HG03571 (cell line): Measurements from ENCODE around the gene GALNT2.

Source experiments
- ATAC-seq: cut with Tn5 transposase; IDR thresholded peaks from one replicate; pipeline ENCODE4 v1.9.1; 2021; ENCODE audit not compliant: unreplicated experiment

GALNT2 gene

DNA sequence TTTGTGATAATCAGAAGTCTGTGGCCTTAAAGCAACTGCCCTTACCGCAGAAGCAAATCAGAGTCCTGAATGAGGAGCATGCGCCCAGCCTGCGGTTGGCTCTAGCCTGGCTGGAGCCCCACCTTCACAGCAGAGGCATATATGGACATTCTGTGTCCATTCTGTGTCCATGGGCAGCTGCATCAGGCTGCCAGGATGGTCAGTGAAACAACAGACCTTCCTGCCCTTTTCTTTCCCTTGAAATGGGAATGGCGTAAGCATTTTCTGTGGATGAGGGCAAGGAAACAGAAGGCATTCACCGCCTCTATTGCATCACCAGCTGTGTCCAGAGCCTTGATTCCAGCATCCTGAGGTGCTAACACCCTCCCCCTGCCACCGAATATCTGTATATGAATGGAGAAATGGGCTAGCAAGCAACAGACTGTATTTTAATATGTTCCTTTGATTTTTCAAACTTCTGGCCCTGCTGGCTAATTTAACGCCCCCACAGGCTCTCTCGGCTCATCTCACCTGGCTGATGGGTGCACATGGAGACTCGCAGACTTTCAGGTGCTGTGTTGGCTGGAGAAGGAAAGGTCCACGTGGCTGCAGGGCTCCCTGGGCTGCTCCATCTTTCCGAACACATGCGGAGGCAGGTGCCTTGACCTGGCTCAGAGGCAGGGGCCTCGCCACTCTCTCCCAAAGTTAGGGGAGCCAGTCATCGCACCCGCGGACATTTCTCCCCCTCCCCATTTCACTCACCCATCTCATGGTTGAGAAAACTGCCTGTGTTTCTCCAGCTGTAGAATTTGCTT, 159.2 kb downstream of the GALNT2 start:
- ATAC-seq: no peak

DNA sequence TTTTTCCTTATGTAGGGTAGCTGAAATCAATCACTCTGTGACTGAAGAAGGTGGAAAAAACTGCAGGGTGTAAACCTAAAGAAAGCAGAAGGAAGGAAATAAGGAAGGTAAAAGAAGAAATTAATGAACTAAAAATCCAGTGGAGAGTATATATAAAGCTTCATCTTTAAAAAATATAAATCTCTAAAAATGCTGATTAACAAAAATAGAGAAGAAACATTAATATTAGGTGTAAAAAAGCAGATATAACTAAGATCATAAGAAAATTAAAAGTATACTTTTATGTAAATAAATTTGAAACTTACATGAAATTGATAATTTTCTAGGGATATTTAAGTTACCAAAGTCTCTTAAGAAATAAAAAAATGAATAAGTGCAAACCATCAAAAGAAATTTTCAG, 159.8 kb downstream of the GALNT2 start:
- ATAC-seq: no peak

DNA sequence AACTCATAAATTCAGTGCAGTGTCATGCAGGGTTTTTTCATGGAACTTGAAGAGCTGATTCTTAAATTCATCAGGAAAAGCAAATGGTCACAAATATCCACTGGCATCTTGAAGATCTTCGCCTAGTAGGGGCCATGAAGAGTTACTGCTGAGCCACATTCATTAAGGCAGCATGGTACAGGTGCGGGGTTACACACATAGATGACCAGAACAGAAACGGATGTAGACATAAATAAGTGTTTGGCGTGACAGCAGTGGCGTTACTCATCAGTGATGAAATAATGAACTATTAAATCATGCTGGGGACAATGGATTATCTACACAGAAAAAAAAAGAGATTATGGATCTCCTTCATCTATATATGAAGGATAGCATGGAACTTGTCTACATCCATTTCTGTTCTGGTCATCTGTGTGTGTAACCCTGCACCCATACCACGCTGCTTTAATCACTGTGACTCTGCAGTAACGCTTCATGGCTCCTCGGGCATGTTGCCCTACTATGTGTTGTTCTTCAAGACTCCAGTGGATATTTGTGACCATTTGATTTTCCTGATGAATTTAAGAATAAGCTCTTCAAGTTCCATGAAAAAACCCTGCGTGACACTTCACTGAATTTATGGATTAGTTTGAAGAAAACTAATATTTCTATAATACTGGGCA, 161.3 kb downstream of the GALNT2 start:
- ATAC-seq: no peak

DNA sequence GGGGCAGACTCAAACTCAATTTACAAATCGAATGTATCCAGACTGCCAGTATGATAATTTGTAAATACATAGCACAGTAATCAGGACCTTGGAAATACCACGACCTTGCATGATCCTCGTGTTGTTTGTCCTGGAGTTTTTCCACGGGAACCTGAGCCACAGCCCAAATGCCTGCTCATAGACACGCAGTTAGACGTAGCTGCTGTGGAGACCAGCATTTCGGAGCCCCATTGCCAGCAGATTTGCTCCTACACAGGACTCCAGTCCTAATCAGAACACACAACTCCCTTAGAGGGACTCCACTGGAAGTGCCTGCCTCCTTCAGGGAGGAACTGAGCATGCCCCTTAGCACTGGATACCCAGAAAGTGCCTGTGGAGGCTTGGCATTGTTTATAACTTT, 163.2 kb downstream of the GALNT2 start:
- no peak for ATAC-seq

DNA sequence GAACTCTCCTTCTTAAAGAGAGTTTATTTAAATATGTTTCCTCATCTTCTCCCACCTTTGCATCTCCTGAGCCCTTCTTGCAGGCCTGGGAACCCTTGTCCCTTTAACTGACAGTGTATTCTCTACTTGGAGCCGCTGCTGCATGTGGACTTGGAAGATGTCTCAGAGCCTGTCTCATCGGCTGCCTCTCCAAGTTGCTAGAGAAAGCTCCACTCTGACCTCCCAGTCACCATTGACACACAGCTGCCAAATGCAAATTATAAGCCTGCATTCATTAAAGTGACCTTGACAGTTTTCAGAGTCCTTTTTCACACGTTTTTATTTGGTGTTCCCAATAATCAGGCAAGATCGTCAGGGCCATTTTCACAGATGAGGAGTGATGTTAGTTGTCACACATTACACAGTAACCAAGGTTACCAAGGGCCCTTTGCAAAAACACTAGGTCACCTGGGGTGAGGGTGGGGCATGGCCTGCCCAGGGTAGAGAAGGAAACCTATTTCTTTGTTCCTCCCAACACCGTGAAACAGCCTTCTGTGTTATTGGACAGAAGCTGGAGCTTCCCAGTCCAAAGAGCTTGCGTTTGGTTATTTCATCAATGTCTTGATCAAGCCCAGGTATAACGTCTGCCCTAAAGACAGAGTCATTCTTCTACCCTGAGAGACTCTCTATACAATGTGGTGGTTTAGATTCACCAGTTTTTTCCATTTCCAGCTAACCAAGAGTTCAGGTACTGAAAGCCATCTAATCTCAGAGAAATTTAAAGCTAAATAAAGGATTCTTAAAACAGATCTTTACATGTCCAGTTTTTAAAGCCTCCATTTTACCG, 164.1 kb downstream of the GALNT2 start:
- ATAC-seq: no peak

DNA sequence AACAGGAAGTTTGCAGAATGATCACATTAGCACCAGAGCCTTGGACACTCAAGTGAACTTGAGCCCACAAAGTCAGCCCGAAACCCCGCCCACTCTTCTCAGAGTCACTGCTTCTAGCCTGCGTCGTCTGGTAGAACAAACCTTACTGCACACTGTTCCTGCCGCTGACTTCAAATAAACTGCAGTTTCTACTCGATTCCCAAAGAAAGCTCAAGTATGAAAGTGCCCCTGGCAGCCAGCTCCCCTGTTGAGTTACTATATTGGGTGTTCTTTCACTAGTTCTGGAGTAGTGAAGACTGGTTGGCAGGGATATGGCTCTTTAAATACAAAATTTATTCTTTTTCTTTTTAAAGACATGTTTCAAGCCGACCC, 164.7 kb downstream of the GALNT2 start:
- ATAC-seq: no peak

DNA sequence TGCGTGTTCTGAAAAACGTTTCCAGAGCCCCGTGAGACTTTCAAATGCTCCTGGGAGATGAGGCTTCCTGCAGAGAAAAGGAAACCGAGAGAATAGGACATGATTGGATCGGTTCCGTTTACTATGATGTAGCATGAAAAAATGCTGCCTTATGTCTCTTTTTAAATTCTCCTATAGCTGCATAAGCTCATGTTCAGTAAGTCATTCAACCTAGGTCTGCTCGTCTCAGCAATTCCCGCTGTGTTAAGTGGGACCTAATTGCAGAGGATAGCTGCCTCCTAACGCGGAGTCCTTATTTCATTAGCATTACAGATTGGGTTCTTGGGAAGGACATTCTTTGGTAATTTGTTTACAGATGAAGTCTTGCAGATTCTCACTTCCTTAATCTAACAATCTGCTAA, 165.3 kb downstream of the GALNT2 start:
- ATAC-seq: no peak

DNA sequence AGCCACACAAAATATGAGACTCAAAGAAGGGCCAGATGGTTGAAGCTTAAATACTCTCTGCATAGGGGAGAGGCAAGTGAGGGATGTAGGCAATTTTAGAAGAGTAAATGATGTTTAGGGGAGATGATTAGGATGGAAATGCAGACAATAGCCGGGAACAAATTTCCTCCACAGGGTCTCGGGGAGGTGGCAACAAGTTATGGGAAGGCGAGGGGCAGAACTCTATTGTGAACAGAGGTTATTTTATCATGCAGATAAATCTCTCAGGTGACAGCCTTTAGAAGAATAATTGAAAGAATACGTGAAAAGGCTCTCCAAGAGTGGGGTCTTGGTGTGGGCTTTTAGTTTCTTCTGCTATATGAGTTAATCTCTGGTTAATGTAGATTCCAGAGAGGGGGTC, 166.7 kb downstream of the GALNT2 start:
- no peak for ATAC-seq

DNA sequence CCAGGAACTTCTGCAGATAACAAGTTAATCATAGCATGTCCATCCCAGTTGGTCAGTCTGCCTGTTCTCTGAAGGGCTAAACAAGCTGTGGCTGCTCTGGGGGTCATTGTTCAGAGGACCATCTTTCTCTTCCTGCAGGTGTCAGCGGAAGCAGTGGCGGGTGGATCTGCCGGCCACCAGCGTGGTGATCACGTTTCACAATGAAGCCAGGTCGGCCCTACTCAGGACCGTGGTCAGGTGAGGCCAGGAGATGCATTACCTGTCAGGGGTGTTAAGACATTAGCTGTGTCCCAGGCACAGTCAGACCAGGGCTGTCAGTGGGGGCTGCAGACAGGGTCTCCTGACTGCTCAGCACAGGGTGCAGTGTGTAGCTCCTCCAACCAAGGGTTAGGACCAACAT, 168.8 kb downstream of the GALNT2 start:
- ATAC-seq: no peak

DNA sequence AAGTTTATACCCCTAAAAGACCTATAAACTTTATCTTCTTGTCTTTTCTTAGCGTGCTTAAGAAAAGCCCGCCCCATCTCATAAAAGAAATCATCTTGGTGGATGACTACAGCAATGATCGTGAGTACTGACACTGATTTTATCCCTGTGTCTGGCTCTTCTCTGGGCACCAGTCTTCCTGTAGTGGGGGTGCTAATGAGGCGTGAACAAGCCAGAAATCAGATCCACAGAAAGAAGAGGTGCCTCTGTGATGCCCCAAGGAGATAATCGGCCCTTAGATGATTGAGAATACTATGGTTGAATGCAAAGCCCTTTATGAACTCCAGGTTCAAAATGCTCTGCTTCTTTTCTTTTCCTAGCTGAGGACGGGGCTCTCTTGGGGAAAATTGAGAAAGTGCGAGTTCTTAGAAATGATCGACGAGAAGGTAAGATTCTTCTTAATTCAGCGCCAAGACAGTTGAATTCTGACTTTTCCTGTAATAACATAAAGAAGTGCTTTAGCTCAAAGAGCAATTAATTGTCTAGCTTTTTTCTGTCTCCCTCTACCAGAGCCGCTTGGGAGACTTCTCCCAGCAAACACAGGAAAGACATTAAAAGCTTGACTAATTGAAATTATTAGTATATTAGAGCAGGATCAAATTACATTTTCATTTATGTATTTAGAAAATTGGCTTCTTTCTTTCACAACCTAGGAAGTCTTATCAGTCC, 169.4 kb downstream of the GALNT2 start:
- no peak for ATAC-seq

DNA sequence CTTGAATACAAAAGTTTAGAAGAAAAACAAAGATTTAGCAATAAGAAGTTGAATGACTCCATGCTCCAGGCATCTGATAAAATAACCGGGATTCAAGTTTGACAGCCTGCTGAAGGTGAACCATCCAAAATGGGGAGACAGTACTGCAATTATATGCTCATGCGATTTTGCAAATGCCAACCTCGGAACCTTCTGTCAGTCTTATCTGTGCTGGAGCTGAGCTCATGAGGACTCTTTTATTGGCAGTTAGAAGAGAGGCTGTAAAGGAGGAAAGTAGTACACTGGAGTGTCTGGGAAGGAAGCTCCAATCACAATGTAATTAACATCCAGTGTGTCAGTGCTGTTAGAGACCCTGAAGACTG, 170.0 kb downstream of the GALNT2 start:
- ATAC-seq: no peak

DNA sequence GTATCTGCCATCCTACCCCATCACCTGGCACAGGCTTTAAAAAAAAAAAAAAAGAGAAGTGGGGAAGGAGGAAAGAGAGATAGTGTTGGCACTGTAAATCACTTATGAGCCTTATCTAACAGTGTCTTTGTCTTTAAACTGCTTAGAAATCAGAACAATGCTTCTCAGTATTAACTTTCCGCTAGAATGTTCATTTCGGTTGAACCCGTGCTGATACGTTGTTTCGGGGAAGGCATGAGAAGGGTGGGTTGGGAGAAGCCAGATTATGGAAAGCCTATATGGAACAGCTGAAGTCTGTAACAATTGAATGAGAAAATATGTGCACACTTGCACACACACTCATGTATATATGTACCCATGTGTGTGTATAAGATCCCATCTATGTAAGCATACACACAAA, 170.8 kb downstream of the GALNT2 start:
- no peak for ATAC-seq

DNA sequence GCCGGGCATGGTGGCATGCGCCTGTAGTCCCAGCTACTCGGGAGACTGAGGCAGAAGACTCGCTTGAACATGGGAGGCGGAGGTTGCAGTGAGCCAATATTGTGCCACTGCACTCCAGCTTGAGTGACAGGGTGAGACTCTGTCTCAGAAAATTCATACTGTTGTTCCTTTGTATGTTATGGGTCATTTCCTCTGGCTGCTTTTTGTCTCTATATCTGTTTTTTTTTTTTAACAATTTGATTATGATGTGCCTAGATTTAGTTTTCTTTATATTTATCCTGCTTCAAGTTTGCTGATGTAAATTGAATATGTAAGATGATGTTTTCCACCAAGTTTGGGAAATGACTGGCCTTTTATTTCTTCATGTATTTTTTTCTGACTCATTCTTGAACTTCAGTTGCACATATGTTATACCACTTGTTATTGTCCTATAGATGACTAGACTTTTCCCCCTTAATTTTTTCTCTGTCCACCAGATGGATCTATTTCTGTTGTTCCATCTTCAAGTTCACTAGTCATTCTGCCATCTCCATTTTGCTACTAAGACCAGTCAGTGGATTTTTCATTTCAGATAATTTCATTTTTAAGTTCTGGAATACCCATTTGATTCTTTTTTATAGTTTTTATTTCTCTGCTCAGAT, 173.5 kb downstream of the GALNT2 start:
- no peak for ATAC-seq

DNA sequence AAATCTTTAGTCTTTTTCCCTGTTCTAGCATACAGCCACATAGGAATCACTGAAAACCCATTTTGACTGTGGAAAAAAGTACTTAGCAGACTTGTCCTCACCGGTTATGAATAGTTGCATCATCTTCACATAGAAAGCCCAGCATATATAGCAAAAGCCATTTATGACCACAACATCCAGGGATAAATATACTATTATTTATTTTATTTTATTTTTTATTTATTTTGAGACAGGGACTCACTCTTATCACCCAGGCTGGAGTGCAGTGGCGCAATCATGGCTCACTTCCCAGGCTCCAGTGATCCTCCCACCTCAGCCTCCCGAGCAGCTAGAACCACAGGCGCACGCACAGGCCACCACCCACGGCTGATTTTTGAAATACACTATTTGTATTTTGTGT, 175.3 kb downstream of the GALNT2 start:
- ATAC-seq: no peak

DNA sequence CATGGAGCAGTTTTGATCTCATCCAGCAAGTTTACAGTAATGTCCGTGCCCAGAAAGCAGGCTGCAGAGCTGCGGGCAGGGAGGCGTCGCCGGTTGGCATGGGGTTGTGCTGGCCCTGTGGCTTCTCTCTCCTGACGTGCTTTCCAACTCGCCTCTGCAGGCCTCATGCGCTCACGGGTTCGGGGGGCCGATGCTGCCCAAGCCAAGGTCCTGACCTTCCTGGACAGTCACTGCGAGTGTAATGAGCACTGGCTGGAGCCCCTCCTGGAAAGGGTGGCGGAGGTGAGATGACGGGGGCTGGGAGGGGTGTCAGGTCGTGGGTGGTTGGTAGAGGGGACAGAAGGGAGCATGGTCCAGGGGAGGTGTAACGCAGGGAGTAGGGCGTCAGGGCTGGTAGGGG, 176.1 kb downstream of the GALNT2 start:
- no peak for ATAC-seq

DNA sequence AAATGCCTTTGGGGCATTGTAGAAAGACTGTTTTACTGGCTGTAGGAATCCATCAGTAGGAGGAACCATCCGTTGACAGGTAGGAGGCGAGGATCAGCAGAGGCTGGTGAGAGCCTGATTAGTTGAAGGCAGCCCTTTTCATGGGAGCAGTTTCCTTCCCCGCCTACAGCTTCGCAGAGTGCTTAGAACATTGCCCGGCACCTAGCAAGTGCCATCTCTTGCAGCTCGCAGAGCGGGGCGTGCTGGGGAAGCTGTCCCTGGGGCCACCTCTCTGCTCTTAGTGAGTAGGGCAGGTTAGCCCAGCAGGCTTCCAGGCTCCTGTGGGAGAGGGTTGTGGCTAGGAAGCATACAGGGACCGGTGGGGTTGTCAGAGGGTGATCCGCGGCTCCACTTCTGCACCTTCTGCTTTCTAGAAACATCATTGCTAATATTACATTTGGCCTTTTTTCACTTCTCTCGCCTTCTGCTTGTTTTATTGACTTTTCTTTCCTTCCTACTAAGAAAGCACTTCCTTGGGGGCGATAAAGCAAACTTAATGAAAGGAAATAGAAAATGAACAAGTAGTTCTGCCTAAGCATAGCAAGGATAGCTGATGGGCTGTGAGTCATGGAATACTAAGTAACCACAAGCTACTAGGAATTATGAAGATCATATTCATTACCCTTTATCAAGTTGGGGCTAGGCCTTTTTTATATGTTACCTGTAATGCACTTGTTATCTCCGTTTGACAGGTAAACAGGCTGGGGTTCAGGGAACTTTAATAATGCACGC, 176.7 kb downstream of the GALNT2 start:
- ATAC-seq: no peak

DNA sequence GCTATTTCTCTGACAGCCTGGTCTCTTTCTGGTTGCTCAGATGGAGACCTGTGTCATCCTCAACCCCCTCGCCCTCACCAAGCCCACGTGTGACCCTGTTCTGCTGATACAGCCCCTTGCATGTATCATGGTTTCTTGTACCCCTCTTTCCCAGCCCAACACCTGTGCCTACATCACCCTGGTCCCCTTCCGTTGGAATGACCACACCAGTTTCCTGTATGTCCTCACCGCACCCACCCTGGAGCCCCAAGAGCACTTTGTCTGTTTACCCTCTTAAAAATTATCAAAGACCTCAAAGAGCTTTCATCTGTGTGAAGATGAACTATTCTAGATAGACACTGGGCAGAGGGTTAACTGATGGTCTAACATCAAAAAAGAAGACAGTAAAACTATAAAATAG, 179.5 kb downstream of the GALNT2 start:
- no peak for ATAC-seq

DNA sequence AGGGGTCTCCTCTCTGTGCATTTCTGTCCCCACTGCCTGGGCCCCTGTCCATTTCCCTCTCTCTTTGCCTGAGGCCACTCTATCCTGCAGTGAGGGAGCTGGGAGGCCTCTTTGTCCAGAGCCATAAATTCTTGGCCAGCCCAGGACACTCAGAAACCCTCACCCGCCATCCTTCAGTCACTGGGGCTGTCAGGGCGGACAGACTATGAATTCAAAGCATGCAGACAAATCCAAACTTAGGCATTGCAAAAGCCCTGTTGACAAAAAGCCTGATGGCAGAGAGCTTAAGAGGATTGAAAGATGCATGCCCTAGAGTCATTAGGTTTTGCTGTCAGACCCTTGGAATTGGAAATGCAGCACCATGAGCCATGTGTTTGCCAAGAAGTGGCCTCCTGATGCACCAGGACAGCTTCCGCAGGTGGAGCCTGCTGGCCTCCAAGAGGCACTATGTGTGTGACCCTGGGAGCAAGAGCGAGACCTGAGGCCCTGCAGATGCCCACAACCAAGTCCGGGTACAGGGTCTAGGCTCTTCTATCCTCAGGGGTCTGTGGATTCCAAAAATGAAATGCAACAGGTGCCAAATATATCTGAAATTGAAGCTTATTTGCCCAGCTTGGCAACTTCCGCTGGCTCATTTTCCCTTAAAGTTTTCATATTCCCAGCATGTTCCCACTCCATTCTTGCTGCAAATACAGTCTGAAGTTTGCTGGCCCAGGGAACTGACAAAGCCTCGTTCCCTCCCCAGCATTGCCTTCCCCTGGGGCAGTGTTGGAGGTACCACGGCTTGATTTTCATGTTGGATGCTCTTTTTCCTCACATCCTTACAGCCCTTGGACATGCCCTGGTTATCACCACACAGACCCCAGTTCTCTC, 181.2 kb downstream of the GALNT2 start:
- ATAC-seq: no peak

DNA sequence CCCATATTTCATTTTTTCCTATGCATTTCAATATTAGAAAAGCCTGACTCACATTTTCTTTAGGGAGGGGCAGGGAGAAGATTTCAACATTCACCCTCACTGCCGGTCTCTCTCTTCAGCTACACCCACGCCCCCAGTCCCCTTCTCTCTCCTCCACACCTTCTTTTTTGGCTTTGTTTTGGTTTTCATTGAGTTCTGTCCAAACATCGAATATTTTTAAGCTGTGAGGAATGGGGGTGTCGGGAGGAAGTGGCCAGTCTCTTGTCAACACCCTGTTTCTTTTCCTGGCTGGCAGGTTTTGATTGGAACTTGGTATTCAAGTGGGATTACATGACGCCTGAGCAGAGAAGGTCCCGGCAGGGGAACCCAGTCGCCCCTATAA, 181.8 kb downstream of the GALNT2 start:
- no peak for ATAC-seq
